ENCODE measurements around the gene ACE. TPM values are rescaled to one million over a fixed set of nuclear protein-coding genes. Genes with fewer than 3 reads are reported as not detected.

ACE gene
- total RNA-seq, 1 experiment from 2014 or later: 7.8 TPM

DNA sequence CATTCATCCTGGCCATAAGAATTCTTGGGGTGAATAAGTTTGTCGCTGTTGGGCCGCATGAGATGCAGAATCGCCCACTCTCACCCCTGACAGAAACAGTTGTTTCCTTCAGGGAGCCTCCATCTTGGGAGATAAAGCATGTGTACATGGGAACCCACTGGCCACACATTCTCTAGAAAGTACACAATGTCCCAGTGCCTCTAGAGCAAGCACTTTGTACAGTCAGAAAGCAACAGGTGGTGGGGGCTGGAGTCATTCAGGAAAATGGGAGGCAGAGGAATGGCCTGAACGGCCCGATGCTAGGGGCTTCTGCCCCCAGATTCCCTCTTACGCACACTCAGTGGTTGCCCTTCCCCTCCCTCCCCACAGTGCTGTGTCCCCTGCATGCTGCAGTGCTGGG, 16.1 kb downstream of the ACE start:
- Mint-ChIP-seq H3K9me3 (no peaks in the 10 kb centered on the region), H3K4me3 (no peak overlapping the region), H3K36me3 (no peaks in the 10 kb centered on the region), H3K27ac (no peak overlapping the region), H3K27me3 (ENCODE audit: low read depth) (no peaks in the 10 kb centered on the region), H3K4me1 (peaks cover under 1% of the 10 kb centered on the region)
- no peak for DNase-seq (ENCODE audit: low spot score)
- TF ChIP-seq E2F4 (CRISPR knock-in tag; IDR thresholded peaks at IDR 0.05; ENCODE audit: borderline replicate concordance, low read depth) (no peak), ZNF138 (CRISPR knock-in tag; conservative IDR thresholded peaks at IDR 0.05) (no peak)
- ChIA-PET POLR2A (no interaction called here), CTCF (interaction anchor here (1.0 kb wide), 1 partner anchor 119 kb away, joined by 3 read pairs; no protein-coding TSS in a partner anchor)
- ATAC-seq: no peak

GRCh38 chr17:63493411-63493810, 16.6 kb downstream of the ACE start:
- Mint-ChIP-seq H3K9me3 (no peaks in the 10 kb centered on the region), H3K4me3 (no peak overlapping the region), H3K4me1 (peaks cover 5% of the 10 kb centered on the region), H3K27me3 (ENCODE audit: low read depth) (no peaks in the 10 kb centered on the region), H3K36me3 (no peaks in the 10 kb centered on the region), H3K27ac (no peak overlapping the region)
- DNase-seq (ENCODE audit: low spot score) (no peak), ATAC-seq (no peak)
- ChIA-PET CTCF (interaction anchor here (5.2 kb wide), 1 partner anchor 68 kb away, joined by 44 read pairs; no protein-coding TSS in a partner anchor), POLR2A (no interaction called here)
- TF ChIP-seq MXD4 (CRISPR knock-in tag; IDR thresholded peaks at IDR 0.05; ENCODE audit: borderline replicate concordance) (no peak), PRDM15 (CRISPR knock-in tag; IDR thresholded peaks at IDR 0.05) (no peak), ZNF423 (CRISPR knock-in tag; IDR thresholded peaks at IDR 0.05) (no peak), ELF4 (CRISPR knock-in tag; IDR thresholded peaks at IDR 0.05; ENCODE audit: low read depth) (no peak), ZNF671 (CRISPR knock-in tag; IDR thresholded peaks at IDR 0.05) (no peak), TCF7 (CRISPR knock-in tag; IDR thresholded peaks at IDR 0.05; ENCODE audit: low read depth) (no peak)

DNA sequence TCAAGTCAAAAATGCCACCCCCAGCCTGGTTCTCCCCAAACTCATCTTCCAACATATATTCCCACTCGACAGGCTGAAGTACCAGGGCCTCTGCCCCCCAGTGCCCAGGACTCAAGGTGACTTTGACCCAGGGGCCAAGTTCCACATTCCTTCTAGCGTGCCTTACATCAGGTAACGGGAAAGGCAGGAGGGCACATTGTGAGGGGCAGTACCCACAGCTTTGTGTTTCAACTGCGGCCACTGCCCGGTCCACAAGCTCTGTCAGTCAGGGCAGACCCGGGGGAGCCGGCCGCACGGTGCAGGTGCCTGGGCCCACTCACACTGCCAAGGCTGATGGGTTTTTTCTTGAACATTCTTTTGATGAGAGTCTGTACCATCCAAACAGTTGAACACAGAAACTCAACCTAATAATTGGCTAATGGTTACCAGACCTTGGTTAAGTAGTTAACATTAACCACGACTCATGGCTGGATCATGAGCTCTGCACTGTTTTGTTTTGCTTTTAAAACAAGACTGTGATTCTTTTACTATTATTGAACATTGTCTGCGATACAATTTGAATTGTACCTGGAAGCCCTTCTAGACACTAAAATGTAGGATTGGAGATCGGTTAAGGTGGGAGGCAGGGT, 17.6 kb downstream of the ACE start:
- Mint-ChIP-seq H3K27me3 (ENCODE audit: low read depth) (no peaks in the 10 kb centered on the region), H3K9me3 (no peaks in the 10 kb centered on the region), H3K27ac (no peak overlapping the region), H3K36me3 (no peaks in the 10 kb centered on the region), H3K4me3 (no peak overlapping the region), H3K4me1 (peaks cover 8% of the 10 kb centered on the region)
- TF ChIP-seq ZNF671 (CRISPR knock-in tag; IDR thresholded peaks at IDR 0.05): no peak
- TF ChIP-seq ESRRA (CRISPR knock-in tag; IDR thresholded peaks at IDR 0.05; ENCODE audit: borderline replicate concordance): no peak
- no peak for TF ChIP-seq ZNF121 (CRISPR knock-in tag; IDR thresholded peaks at IDR 0.05)
- no peak for TF ChIP-seq TCF7 (CRISPR knock-in tag; IDR thresholded peaks at IDR 0.05; ENCODE audit: low read depth)
- TF ChIP-seq OVOL2 (CRISPR knock-in tag; IDR thresholded peaks at IDR 0.05; ENCODE audit: borderline replicate concordance): no peak
- no peak for TF ChIP-seq ATF2 (CRISPR knock-in tag; IDR thresholded peaks at IDR 0.05; ENCODE audit: borderline replicate concordance, low read depth)
- no peak for TF ChIP-seq ZNF317 (CRISPR knock-in tag; IDR thresholded peaks at IDR 0.05; ENCODE audit: borderline replicate concordance, low read depth)
- ATAC-seq: no peak
- ChIA-PET POLR2A (no interaction called here), CTCF (interaction anchor here (0.9 to 5.2 kb wide), 3 partner anchors 16 to 72 kb away, joined by 3 to 44 read pairs (median 4); no protein-coding TSS in a partner anchor)
- no peak for DNase-seq (ENCODE audit: low spot score)
